ENCODE data around the gene NUDCD3. TPM values are rescaled to one million over a fixed set of nuclear protein-coding genes. Genes with fewer than 3 reads are reported as not detected.

The NUDCD3 gene
- total RNA-seq, 4 donors from 2014 or later = 28.5 to 115 (median 52.6) TPM

DNA sequence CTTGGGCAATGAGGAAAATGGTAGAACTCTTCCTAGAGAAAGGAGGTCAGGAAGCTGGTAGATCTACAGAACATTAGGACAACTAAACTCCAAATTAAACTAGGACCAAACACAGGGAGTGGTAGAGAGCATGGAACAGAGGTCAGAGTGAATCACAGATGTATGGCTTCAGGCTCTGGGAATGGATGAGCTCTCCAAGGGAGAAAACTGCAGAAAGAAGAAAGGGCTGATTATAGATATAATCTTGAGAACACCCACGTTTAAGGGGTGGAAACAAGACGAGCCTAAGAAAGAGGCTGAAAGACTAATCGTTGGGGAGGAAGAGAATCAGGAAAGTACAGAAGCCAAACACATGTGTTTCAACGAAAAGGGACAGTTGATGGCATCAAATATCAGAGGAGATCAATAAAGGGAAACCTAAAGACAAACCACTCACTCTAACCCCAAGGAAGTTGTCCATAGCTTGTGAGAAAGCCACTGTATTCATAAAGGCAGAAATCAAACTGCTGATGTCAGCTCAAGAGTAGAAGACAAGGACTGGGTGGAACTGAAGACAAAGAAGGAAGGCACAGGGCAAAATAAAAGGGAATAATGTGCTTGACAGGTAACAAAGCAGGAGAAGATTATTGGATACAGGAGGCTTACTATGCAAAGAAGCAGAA, 41.4 kb downstream of the NUDCD3 start:
- Histone ChIP-seq H3K9me3 (no peaks in the 10 kb centered on the region), H3K27ac (no peak overlapping the region), H3K4me1 (no peaks in the 10 kb centered on the region), H3K4me3 (no peak overlapping the region), H3K27me3 (no peaks in the 10 kb centered on the region), H3K36me3 (no peaks in the 10 kb centered on the region)
- DNase-seq = no peak
- TF ChIP-seq POLR2A (IDR thresholded peaks at IDR 0.05) = no peak
- no peak for TF ChIP-seq CTCF (IDR thresholded peaks at IDR 0.05)
- intact Hi-C loops (cut with DNase I; ENCODE audit: low total_unique reads) = loop anchor here (1.0 kb wide), 1 partner anchor 43 kb away; no protein-coding TSS in a partner anchor

- TF ChIP-seq CTCF (IDR thresholded peaks at IDR 0.05) (no peak), POLR2A (IDR thresholded peaks at IDR 0.05) (no peak)
- intact Hi-C loops (cut with DNase I; ENCODE audit: low total_unique reads) = loop anchor here (1.0 kb wide), 1 partner anchor 42 kb away; no protein-coding TSS in a partner anchor
- no peak for DNase-seq
- H3K9me3 ChIP-seq = no peaks in the 10 kb centered on the region
- no peaks in the 10 kb centered on the region for H3K36me3 ChIP-seq
- no peak overlapping the region for H3K4me3 ChIP-seq
- H3K4me1 ChIP-seq = no peaks in the 10 kb centered on the region
- no peak overlapping the region for H3K27ac ChIP-seq
- no peaks in the 10 kb centered on the region for H3K27me3 ChIP-seq
Measured at GRCh38 chr7:44447874-44448425, 42.5 kb downstream of the NUDCD3 start.

DNA sequence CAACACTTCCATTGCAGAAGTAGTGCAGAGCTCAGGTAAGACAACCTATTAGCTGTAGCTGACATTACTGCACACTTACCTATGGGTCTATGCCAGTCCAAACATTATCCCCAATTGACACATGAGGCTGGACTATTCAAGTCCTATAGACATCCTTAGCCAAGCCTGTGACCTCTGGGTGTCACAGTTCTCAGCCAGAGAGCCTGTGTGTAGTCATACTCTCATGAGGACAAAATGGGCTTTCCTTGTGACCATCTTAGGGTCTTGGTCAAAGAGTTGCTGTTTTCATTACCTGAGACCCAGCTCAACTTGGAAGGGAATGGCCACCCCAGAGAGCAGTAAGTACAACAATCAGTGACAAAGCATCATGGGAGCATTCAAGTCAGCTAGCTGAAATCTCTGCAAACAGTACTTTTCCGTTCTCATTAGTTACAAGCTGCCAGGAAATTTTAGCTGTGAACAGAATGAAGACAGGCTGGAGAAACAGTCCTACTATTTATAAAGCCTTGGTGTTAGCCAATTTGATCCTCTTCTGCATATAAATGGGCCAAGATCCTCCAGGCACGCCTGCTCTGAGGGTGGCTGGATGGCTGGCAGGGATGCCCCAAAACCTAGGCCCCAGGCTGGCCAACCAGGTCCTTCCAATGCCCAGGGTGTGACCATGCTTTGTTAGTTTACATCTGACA, 44.3 kb downstream of the NUDCD3 start:
- DNase-seq = no peak
- no peak overlapping the region for H3K27ac ChIP-seq
- intact Hi-C loops (cut with DNase I; ENCODE audit: low total_unique reads) = no loop called here

GRCh38 chr7:44441079-44441478, 49.4 kb downstream of the NUDCD3 start:
- DNase-seq = no peak
- no peak overlapping the region for H3K27ac ChIP-seq
- no peaks in the 10 kb centered on the region for H3K36me3 ChIP-seq
- TF ChIP-seq CTCF (IDR thresholded peaks at IDR 0.05) (no peak), POLR2A (IDR thresholded peaks at IDR 0.05) (no peak)
- no peak overlapping the region for H3K4me3 ChIP-seq
- no peaks in the 10 kb centered on the region for H3K4me1 ChIP-seq
- intact Hi-C loops (cut with DNase I; ENCODE audit: low total_unique reads) = no loop called here
- no peaks in the 10 kb centered on the region for H3K27me3 ChIP-seq
- no peaks in the 10 kb centered on the region for H3K9me3 ChIP-seq

More for the DNA sequence above, 44.3 kb downstream of the NUDCD3 start:
- no peaks in the 10 kb centered on the region for H3K4me1 ChIP-seq
- H3K36me3 ChIP-seq = no peaks in the 10 kb centered on the region
- H3K4me3 ChIP-seq = no peak overlapping the region
- H3K27me3 ChIP-seq = no peaks in the 10 kb centered on the region
- no peak for TF ChIP-seq POLR2A (IDR thresholded peaks at IDR 0.05)
- TF ChIP-seq CTCF (IDR thresholded peaks at IDR 0.05) = no peak
- no peaks in the 10 kb centered on the region for H3K9me3 ChIP-seq

- intact Hi-C loops (cut with DNase I; ENCODE audit: low total_unique reads) = no loop called here
- DNase-seq = no peak
- no peak overlapping the region for H3K4me3 ChIP-seq
- no peak overlapping the region for H3K27ac ChIP-seq
- no peaks in the 10 kb centered on the region for H3K27me3 ChIP-seq
- no peak for TF ChIP-seq CTCF (IDR thresholded peaks at IDR 0.05)
- TF ChIP-seq POLR2A (IDR thresholded peaks at IDR 0.05) = no peak
- H3K4me1 ChIP-seq = no peaks in the 10 kb centered on the region
- H3K36me3 ChIP-seq = no peaks in the 10 kb centered on the region
- no peaks in the 10 kb centered on the region for H3K9me3 ChIP-seq
Measured at GRCh38 chr7:44440577-44441078, 49.8 kb downstream of the NUDCD3 start.

Data from uterus (tissue), 4 donors.